HK-2 (cell line): Measurements from ENCODE around the gene IL3RA.
"Not testable (repeated sequence)": the region's sequence is repeated elsewhere in the genome, so short reads cannot be mapped to it uniquely, and the experiment has no call there.

Source experiments
- DNase-seq: peaks from one replicate; pipeline ENCODE4 v3.0.0-alpha.2; 2018; ENCODE audit not compliant: unreplicated experiment

IL3RA gene

DNA sequence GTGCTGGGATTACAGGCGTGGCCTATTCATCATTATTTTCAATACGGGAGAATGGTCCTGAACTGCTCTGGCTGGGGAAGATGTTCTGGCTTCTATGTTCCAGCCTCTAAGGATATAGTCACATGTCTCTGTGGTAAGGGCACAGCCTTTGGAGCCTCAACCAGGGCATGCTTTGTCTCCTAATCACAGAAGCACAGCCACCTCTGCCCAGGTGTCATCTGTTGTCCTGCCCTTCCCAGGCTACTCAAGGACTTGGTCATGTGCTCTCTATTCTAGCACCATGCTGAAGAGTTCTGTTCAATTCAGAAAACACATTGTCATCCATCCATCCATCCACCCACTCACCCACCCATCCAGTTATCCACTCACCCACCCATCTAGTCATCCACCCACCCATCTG lies 86.6 kb downstream of the IL3RA start:
- DNase-seq, result no peak

DNA sequence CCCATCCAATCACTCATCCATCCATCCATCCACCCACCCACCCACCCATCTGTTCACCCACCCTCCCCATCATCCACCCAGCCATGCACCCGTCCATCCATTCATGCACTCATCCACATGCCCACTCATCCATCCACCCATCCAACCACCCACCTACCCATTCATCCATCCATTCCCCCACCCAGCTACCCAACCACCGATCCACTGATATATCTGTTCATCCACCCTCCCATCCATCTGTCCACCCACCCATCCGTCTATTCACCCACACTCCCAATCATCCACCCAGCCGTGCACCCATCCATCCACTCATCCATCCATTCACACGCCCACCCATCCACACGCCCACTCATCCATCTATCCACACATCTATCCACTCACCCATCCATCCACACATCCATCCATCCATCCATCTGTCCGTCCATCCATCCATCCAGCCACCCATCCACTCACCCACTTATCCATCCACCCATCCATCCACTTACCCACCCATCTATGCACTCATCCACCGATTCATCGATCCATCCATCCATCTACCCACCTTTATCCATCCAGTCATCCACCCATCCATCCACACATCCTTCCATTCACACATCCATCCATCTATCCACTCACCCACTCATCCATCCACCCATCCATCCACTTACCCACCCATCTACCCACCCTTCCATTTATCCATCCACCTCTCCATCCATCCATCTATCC lies 87.7 kb downstream of the IL3RA start:
- no peak for DNase-seq

DNA sequence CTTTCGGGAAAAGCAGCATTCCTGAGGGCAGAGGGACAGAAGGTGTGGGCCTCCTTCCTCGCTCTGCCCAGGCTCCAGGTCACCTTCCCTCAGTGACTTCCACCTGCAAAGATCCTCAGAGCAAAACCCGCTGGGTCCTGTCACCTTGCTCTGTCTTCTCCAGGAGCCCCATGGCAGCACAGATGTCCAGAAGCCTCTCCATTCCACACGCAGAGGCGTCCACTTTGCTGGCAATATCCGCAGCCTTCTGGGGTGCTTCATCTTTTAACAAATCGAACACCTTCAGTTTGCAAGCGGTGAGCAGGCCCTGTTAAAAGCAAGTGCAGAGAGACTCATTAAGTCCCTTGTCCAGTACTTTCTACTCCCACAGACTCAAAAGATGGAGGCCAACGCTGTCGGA lies 88.8 kb downstream of the IL3RA start:
- DNase-seq, result no peak

DNA sequence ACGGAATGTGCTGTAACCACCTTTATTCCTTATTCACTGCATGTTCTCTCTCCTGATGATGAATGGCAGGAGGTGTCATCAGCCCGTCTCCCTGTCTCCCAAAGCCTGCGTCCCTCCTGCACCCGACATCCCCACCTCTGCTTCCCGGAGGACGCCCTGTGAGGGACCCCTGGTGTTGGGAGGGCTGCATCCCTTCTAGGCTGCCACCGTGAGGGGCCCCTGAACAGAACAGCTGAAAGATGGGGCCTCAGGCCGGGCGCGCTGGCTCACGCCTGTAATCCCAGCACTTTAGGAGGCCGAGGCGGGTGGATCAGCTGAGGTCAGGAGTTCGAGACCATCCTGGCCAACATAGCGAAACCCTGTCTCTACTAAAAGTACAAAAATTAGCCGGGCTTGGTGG lies 89.7 kb downstream of the IL3RA start:
- DNase-seq, result not testable (repeated sequence)

DNA sequence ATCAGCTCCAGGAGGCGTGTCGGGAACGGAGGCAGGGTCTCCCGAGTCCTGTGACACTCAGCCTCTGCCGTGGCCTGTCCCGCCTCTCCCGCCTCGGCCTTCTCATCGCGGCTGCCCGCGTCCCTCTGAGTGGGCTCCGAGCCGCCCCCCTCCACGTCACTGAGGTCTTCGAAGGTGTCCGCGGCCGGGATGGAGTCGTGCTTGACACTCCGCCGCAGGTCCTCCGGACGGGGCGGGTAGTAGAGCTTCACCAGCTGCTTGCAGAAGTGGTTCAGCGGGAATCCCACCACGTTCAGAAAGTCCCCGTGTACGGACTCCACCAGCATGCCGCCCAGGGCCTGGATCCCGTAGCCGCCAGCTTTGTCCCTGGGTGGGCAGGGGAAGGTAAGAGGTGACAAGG lies 91.2 kb downstream of the IL3RA start:
- no peak for DNase-seq

DNA sequence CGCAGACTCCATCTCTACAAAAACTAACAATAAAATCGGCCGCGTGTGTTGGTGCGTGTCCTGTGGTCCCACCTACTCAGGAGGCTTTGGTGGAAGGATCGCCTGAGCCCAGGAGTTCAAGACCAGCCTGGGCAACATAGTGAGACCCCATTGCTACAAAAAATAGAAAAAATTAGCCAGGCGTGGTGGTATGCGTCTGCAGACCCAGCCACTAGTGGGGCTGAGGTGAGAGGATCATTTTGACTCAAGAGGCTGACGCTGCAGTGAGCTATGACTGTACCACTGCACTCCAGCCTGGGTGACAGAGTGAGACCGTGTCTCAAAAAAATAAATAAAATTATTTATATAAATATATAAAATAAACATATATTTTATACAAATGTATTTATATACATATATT lies 93.9 kb downstream of the IL3RA start:
- DNase-seq, result no peak
